Activated naive CD8-positive, alpha-beta T cell (primary cell): Measurements from ENCODE around the gene INTS15.
A peak's percentile ranks its signal among the peaks of the same experiment; 100 is the strongest.

Experiments used
- H3K27ac Mint-ChIP-seq: one replicate; pipeline ENCODE4 v1.8.0; 2021; ENCODE audit warnings: mixed read lengths
- H3K27me3 Mint-ChIP-seq: one replicate; pipeline ENCODE4 v1.8.0; 2021; ENCODE audit warnings: mixed read lengths
- H3K36me3 Mint-ChIP-seq: one replicate; pipeline ENCODE4 v1.8.0; 2021; ENCODE audit warnings: mixed read lengths
- H3K4me1 Mint-ChIP-seq: one replicate; pipeline ENCODE4 v1.8.0; 2021; ENCODE audit warnings: low read depth, mixed read lengths
- H3K4me3 Mint-ChIP-seq: one replicate; pipeline ENCODE4 v1.8.0; 2021; ENCODE audit warnings: mild to moderate bottlenecking, mixed read lengths
- H3K9me3 Mint-ChIP-seq: one replicate; pipeline ENCODE4 v1.8.0; 2021; ENCODE audit warnings: low read depth, mixed read lengths

Gene INTS15

GRCh38 chr7:6589829-6590644 lies at the start of gene INTS15:
Gene INTS15, plus strand, starts transcription at chr7:6590021. Its CDS starts 263 bp downstream, at chr7:6590284.
- H3K27ac Mint-ChIP-seq, result peak within 1 kb of the TSS; percentile 87

DNA sequence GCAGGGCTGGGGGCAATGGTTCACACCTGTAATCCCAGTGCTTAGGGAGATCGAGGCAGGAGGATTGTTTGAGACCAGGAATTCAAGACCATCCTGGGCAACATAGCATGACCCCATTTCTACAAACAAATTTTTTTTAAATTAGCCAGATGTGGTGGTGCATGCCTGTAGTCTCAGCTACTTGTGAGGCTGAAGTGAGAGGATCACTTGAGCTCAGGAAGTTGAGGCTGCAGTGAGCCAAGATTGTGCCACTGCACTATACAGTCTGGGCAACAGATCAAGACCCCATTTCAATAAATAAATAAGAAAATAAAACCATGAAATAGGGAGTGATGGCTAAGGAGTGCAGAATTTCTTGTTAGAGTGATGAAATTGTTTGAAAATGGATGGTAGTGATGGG lies 47.5 kb upstream of the INTS15 start:
- no peaks in the 10 kb centered on the region for H3K9me3 Mint-ChIP-seq
- no peak overlapping the region for H3K27ac Mint-ChIP-seq
- H3K4me1 Mint-ChIP-seq, result peaks cover 2% of the 10 kb centered on the region
- H3K27me3 Mint-ChIP-seq, result peaks cover 2% of the 10 kb centered on the region
- no peak overlapping the region for H3K4me3 Mint-ChIP-seq
- H3K36me3 Mint-ChIP-seq, result no peaks in the 10 kb centered on the region

More at GRCh38 chr7:6589829-6590644, at the start of gene INTS15:
- no peaks in the 10 kb centered on the region for H3K9me3 Mint-ChIP-seq
- peaks cover 19% of the 10 kb centered on the region for H3K4me1 Mint-ChIP-seq
- peaks cover 4% of the 10 kb centered on the region for H3K36me3 Mint-ChIP-seq
- no peaks in the 10 kb centered on the region for H3K27me3 Mint-ChIP-seq
- H3K4me3 Mint-ChIP-seq, result peak within 1 kb of the TSS; percentile 96

DNA sequence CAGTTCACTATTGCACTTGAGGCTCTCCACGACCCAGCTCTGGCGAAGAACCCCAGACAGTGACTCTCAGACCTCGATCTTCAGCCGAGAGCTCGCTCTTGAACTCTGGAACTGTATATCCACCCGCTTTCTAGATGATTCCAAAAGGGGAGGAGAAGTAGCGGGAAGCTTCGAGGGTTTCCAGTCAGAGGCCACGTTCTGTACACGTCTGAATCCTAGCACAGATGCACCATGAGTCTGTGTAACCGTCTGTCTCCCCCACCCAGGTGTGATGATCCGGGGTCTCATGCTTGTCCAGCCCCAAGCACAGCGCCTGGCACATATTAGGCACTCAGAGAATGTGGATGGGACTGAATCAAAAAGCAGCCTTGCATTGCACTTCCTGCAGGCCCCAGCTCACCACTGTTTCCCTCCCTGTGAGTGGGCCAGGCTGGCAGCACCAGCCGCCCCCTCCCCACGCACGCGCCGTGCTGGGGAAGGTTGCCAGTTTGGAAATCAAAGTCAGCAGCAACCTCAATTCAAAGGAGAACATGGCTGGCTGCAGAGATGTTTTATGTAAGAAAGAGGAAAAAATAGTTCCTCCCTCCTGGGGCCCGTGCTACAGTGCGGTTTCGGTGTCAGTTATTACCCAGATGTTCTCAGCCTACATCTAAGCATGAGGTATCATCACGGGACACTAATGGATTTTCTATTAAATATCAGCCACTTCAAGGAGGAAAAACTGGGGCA lies 44.3 kb upstream of the INTS15 start:
- Mint-ChIP-seq H3K36me3 (no peaks in the 10 kb centered on the region), H3K4me1 (peaks cover 2% of the 10 kb centered on the region), H3K9me3 (no peaks in the 10 kb centered on the region), H3K27ac (no peak overlapping the region), H3K4me3 (no peak overlapping the region), H3K27me3 (no peaks in the 10 kb centered on the region)

DNA sequence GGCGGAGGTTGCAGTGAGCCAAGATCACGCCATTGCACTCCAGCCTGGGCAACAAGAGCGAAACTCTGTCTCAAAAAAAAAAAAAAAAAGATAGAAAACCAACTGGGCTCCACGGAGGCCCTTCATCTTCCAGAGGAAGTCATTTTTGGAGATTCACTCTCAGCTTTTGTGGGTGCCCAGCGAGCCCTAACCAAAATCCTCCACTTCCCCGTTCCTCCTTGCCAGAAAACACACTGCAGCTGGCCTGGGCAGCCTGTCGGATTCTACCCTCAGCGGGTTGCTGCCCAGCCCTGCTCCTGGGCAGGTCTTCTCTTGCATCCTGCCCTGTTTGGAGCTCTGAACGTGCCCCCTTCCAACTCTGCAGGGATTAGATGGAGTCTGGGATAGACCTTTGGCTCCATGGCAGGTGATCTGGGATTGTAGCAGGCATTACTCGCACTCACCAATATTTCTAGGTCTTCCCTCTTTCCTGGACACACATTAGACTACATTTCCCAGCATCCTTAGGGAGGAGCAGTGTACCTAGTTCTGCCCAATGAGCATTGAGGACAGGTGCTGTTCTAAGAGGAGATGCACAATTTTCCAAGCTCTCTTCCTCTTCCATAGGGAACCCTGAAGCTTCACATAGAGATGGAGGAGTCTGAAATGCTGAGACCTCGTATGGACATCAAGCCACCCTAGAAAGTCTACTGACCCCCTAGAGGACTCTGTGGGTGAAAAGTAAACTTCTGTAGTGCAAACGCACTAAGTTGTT lies 43.1 kb upstream of the INTS15 start:
- Mint-ChIP-seq H3K9me3 (no peaks in the 10 kb centered on the region), H3K36me3 (no peaks in the 10 kb centered on the region), H3K27ac (no peak overlapping the region), H3K4me3 (no peak overlapping the region), H3K4me1 (peaks cover 2% of the 10 kb centered on the region), H3K27me3 (no peaks in the 10 kb centered on the region)

DNA sequence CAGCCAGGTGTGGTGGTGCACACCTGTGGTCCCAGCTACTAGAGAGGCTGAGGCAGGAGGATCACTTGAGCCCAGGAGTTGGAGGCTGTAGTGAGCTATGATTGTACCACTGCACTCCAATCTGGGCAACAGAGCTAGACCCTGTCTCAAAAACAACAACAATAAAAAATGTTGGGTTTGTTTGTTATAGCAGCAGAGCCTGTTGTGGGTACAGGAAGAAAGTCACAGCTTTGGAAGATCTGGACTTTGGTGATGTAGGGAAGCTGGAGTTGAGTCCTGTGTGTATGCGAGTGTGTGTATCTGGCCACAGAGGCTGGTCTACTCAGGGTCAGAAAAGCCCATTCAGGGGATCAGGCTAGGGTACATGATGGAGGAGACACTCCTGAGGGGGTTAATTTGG lies 42.4 kb upstream of the INTS15 start:
- H3K27me3 Mint-ChIP-seq, result no peaks in the 10 kb centered on the region
- no peak overlapping the region for H3K27ac Mint-ChIP-seq
- H3K4me3 Mint-ChIP-seq, result no peak overlapping the region
- no peaks in the 10 kb centered on the region for H3K36me3 Mint-ChIP-seq
- H3K9me3 Mint-ChIP-seq, result no peaks in the 10 kb centered on the region
- H3K4me1 Mint-ChIP-seq, result peaks cover 2% of the 10 kb centered on the region

GRCh38 chr7:6551016-6551511 lies 38.8 kb upstream of the INTS15 start, which contains the start of gene GRID2IP:
Gene GRID2IP, minus strand, starts transcription at chr7:6551461. Its CDS starts 25 bp downstream, at chr7:6551436.
- no peak within 1 kb of the TSS for H3K4me3 Mint-ChIP-seq
- H3K9me3 Mint-ChIP-seq, result no peaks in the 10 kb centered on the region
- H3K36me3 Mint-ChIP-seq, result no peaks in the 10 kb centered on the region
- H3K4me1 Mint-ChIP-seq, result peaks cover 11% of the 10 kb centered on the region
- H3K27me3 Mint-ChIP-seq, result no peaks in the 10 kb centered on the region
- H3K27ac Mint-ChIP-seq, result no peak within 1 kb of the TSS

DNA sequence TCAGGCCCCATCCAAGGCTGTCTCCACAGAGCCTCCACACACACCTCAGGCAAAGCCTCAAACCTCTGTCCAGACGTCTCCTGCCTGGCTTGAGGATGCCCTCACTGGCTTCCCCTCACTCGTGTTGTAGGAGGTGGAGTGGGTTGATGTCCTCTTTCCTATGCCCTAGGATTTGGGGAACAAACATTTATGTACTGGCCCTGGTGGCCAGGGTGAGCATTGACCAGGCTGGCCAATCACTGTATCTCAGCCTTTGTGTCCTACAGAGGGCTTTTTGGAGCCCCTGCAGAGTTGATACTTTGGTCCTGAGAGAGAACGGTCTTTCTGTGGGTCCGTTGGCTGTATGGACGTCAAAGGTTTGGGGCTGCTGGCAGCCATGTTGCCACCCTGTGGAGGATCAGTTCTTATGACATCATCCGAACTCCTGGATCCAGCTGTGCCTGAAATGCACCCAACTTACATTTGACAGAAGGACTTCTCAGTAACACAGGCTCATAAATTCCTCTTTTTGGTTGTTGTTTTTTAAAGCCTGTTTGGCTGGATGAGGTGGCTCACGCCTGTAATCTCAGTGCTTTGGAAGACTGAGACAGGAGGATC lies 36.3 kb upstream of the INTS15 start:
- Mint-ChIP-seq H3K27ac (no peak overlapping the region), H3K27me3 (no peaks in the 10 kb centered on the region), H3K4me1 (peaks cover 9% of the 10 kb centered on the region), H3K9me3 (no peaks in the 10 kb centered on the region), H3K4me3 (no peak overlapping the region), H3K36me3 (no peaks in the 10 kb centered on the region)

GRCh38 chr7:6554848-6555247 lies 35.0 kb upstream of the INTS15 start:
- Mint-ChIP-seq H3K27ac (peak overlapping the region; percentile 75), H3K9me3 (no peaks in the 10 kb centered on the region), H3K4me1 (peaks cover 9% of the 10 kb centered on the region), H3K36me3 (no peaks in the 10 kb centered on the region), H3K4me3 (peak overlapping the region; percentile 40), H3K27me3 (no peaks in the 10 kb centered on the region)

- H3K4me3 Mint-ChIP-seq, result no peak overlapping the region
- H3K27me3 Mint-ChIP-seq, result no peaks in the 10 kb centered on the region
- no peaks in the 10 kb centered on the region for H3K9me3 Mint-ChIP-seq
Observed at GRCh38 chr7:6556196-6556595, 33.6 kb upstream of the INTS15 start.

DNA sequence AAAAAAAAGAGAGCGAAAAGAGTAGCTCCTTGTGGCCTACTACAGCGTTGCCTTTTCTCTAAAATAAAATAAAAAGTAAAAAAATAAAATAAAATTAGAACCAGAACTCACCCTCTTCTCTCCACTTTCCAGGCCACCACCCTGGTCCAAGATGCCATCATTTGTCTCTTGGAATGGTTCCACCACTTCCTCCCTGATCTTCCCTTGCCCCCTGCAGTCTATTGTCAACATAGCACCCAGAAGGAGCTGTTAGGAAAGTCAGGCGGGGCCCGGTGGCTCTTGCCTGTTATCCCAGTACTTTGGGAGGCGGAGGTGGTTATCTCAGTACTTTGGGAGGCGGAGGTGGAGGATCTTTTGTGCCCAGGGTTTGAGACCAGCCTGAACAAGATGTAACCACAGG lies 31.0 kb upstream of the INTS15 start:
- Mint-ChIP-seq H3K4me3 (no peak overlapping the region), H3K27ac (no peak overlapping the region), H3K4me1 (peaks cover 9% of the 10 kb centered on the region), H3K9me3 (no peaks in the 10 kb centered on the region), H3K27me3 (no peaks in the 10 kb centered on the region), H3K36me3 (no peaks in the 10 kb centered on the region)

More at GRCh38 chr7:6556196-6556595, 33.6 kb upstream of the INTS15 start:
- H3K4me1 Mint-ChIP-seq, result peaks cover 9% of the 10 kb centered on the region
- H3K36me3 Mint-ChIP-seq, result no peaks in the 10 kb centered on the region
- H3K27ac Mint-ChIP-seq, result no peak overlapping the region

DNA sequence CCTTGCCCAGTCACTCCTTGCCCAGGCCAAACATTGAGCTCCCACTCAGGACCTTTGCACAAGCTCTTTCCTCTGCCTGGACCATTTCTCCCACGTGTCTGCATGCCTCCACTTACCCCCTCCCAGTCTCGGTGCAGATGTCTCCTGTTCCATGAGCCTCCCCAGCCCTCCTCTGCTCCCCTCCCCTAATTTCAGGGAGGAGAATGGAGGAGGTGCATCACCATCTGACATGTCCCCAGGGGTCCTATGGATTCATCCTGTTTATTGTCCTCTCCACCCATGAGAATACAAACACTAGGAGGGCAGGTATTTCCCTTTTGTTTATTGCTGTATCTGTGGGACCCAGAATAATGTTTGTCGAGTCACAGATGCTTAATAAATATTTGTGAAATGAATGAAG lies 29.9 kb upstream of the INTS15 start:
- Mint-ChIP-seq H3K9me3 (no peaks in the 10 kb centered on the region), H3K36me3 (no peaks in the 10 kb centered on the region), H3K4me1 (peaks cover 5% of the 10 kb centered on the region), H3K4me3 (no peak overlapping the region), H3K27ac (no peak overlapping the region), H3K27me3 (no peaks in the 10 kb centered on the region)

GRCh38 chr7:6562106-6562505 lies 27.7 kb upstream of the INTS15 start:
- H3K4me1 Mint-ChIP-seq, result no peaks in the 10 kb centered on the region
- H3K36me3 Mint-ChIP-seq, result no peaks in the 10 kb centered on the region
- H3K9me3 Mint-ChIP-seq, result no peaks in the 10 kb centered on the region
- H3K4me3 Mint-ChIP-seq, result no peak overlapping the region
- H3K27me3 Mint-ChIP-seq, result no peaks in the 10 kb centered on the region
- no peak overlapping the region for H3K27ac Mint-ChIP-seq

GRCh38 chr7:6563936-6564770 lies 25.7 kb upstream of the INTS15 start:
- H3K4me3 Mint-ChIP-seq, result no peak overlapping the region
- no peaks in the 10 kb centered on the region for H3K36me3 Mint-ChIP-seq
- no peaks in the 10 kb centered on the region for H3K4me1 Mint-ChIP-seq
- H3K27me3 Mint-ChIP-seq, result no peaks in the 10 kb centered on the region
- H3K27ac Mint-ChIP-seq, result no peak overlapping the region
- no peaks in the 10 kb centered on the region for H3K9me3 Mint-ChIP-seq

- Mint-ChIP-seq H3K27me3 (no peaks in the 10 kb centered on the region), H3K4me3 (no peak overlapping the region), H3K4me1 (no peaks in the 10 kb centered on the region), H3K9me3 (no peaks in the 10 kb centered on the region), H3K27ac (no peak overlapping the region), H3K36me3 (no peaks in the 10 kb centered on the region)
Observed at GRCh38 chr7:6565655-6566054, 24.2 kb upstream of the INTS15 start.
